GM12874 (cell line): Measurements from ENCODE around the gene UBR3.

ENCODE experiments used
- TF ChIP-seq, protein P1 (sequence below): IDR thresholded peaks from 2 replicates; pipeline ENCODE4 v1.5.1; 2011; ENCODE audit warnings: low read depth, mild to moderate bottlenecking, control low read depth, low read length, moderate library complexity; ENCODE audit not compliant: insufficient read depth

The UBR3 gene, protein sequence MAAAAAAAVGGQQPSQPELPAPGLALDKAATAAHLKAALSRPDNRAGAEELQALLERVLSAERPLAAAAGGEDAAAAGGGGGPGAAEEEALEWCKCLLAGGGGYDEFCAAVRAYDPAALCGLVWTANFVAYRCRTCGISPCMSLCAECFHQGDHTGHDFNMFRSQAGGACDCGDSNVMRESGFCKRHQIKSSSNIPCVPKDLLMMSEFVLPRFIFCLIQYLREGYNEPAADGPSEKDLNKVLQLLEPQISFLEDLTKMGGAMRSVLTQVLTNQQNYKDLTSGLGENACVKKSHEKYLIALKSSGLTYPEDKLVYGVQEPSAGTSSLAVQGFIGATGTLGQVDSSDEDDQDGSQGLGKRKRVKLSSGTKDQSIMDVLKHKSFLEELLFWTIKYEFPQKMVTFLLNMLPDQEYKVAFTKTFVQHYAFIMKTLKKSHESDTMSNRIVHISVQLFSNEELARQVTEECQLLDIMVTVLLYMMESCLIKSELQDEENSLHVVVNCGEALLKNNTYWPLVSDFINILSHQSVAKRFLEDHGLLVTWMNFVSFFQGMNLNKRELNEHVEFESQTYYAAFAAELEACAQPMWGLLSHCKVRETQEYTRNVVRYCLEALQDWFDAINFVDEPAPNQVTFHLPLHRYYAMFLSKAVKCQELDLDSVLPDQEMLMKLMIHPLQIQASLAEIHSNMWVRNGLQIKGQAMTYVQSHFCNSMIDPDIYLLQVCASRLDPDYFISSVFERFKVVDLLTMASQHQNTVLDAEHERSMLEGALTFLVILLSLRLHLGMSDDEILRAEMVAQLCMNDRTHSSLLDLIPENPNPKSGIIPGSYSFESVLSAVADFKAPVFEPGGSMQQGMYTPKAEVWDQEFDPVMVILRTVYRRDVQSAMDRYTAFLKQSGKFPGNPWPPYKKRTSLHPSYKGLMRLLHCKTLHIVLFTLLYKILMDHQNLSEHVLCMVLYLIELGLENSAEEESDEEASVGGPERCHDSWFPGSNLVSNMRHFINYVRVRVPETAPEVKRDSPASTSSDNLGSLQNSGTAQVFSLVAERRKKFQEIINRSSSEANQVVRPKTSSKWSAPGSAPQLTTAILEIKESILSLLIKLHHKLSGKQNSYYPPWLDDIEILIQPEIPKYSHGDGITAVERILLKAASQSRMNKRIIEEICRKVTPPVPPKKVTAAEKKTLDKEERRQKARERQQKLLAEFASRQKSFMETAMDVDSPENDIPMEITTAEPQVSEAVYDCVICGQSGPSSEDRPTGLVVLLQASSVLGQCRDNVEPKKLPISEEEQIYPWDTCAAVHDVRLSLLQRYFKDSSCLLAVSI (N-terminal part only)

GRCh38 chr2:169827272-169828140 lies at the start of gene UBR3:
UBR3 (plus strand) TSS chr2:169827454; CDS start chr2:169827508, 54 bp downstream.
- TF ChIP-seq, protein P1, sequence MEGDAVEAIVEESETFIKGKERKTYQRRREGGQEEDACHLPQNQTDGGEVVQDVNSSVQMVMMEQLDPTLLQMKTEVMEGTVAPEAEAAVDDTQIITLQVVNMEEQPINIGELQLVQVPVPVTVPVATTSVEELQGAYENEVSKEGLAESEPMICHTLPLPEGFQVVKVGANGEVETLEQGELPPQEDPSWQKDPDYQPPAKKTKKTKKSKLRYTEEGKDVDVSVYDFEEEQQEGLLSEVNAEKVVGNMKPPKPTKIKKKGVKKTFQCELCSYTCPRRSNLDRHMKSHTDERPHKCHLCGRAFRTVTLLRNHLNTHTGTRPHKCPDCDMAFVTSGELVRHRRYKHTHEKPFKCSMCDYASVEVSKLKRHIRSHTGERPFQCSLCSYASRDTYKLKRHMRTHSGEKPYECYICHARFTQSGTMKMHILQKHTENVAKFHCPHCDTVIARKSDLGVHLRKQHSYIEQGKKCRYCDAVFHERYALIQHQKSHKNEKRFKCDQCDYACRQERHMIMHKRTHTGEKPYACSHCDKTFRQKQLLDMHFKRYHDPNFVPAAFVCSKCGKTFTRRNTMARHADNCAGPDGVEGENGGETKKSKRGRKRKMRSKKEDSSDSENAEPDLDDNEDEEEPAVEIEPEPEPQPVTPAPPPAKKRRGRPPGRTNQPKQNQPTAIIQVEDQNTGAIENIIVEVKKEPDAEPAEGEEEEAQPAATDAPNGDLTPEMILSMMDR = no peak; the same call in 1 of the 2 replicates

DNA sequence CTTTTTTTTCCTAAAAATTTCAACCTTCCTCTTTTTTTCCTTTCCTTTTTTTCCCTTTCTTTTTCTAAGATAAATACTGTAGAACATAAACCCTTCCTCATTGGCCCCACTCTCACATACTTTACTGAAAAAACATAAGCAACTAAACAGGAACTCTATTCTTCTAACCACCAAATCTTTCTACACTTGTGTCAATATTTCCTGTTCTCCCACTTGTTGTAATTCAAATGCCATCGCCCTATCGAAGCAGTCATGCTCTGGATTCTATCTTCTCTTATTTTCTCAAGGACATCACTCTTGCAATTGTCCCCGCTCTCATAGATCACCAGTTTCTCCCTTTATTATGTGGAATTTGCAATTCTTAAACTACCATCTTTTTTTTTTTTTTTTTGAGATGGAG lies 48.8 kb upstream of the UBR3 start:
- TF ChIP-seq, protein P1 = no peak

GRCh38 chr2:169781249-169782013 lies 45.8 kb upstream of the UBR3 start:
- TF ChIP-seq, protein P1 = no peak

DNA sequence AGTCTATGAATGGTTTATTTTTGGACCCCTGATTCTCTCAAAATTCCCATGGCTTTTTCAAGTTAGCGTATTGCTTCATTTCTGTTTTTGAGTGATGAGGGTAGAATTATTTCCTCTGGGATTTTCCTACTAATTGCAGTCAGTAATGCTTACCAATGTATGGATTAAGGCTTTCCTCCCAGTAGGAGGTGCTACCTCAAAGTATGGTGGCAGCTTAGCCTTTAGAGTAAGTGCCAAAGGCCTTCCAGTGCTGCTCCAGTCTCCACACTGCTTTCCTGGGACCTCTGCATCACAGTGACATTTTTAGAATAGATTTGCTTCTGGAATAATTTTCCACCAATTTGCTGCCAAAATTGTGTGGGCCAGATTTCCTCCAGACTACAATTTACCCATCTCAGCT lies 44.7 kb upstream of the UBR3 start:
- TF ChIP-seq, protein P1 = no peak

DNA sequence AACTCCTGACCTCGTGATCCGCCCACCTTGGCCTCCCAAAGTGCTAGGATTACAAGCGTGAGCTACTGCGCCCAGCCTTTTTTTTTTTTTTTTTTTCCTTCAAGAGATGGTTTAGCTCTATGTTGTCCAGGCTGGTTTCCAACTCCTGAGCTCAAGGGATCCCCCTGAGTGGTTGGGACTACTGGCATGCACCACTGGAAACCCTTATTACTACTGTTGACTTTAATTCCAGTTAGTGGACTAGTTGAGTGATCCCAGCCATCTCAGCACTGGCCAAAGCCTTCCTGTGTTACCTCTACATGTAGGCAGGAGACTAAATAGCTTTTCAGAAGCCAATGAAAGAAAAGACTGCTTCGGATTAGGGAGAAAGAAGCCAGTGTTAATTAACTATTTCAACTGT lies 36.7 kb upstream of the UBR3 start:
- TF ChIP-seq, protein P1 = no peak

- TF ChIP-seq, protein P1 = no peak
These were observed 32.1 kb upstream of the UBR3 start for GRCh38 chr2:169795181-169795580.
